Raji (cell line): Measurements from ENCODE around the gene RAD9A.

Source experiments
- POLR2A ChIP-seq: IDR thresholded peaks from 2 replicates; pipeline ENCODE4 v1.6.1; 2011; ENCODE audit warnings: low read depth, low read length, control low read depth; ENCODE audit not compliant: insufficient read depth

Gene RAD9A

DNA sequence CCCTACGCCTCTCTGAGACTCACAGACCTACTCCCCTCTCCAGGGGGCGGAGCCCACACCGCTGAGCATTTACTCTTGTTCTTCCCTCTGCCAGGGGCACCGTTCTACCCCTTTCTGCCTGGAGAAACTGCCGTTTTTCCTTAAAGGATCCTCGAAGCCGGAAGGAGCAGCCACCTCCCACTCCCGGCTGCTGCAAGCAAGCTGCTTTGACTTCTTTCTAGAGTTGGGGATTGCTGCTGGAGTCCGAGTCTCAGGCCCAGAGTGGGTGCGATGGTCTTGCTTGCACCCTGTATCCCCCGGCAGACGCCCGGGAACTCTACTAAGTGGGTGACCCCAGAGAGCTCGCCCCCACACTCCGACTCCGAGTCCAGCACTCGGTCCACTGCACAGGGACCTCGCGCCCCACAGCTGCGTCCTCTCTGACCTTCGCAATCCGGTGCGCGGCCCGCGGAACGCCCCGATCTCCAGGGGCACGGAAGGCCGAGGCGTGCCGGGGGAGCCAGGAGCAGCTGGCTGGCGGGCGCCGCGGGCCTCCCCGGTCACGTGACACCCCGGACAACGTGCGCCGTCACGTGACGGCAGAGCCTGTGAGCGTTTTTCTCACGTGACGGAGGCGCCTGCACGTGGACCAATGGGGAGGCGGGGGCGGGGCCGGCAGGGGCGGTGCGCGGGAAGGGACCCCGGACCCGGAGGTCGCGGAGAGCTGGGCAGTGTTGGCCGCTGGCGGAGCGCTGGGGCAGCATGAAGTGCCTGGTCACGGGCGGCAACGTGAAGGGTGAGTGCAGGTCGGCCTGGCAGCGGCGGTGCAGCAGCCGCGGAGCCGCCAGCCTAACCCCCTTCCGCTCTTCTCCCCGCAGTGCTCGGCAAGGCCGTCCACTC lies at the start of gene RAD9A:
Gene RAD9A, plus strand, starts transcription at position 683 of the 879 bp plus-strand sequence. Its CDS starts 59 bp downstream, at position 742.
- TF ChIP-seq POLR2A: peak; percentile 86

DNA sequence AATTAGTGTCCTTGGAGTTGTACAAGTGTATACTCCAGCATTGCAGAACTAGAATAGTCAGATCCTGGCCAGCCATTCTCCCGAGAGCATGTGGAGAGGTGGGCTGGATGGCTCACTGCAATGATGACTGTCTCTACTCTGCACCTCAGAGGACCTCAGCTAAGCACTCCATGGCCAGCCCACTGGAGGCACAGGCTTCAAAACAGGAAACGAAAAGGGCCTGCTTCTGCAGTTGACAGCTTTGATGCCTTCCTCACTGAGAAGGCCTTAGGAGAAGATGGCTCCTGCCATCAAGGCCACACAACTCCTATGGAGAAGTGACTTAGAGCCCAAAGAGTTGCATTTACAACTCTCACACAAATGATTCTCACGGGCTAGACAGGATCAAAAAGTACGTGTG lies 47.5 kb upstream of the RAD9A start:
- no peak for TF ChIP-seq POLR2A

DNA sequence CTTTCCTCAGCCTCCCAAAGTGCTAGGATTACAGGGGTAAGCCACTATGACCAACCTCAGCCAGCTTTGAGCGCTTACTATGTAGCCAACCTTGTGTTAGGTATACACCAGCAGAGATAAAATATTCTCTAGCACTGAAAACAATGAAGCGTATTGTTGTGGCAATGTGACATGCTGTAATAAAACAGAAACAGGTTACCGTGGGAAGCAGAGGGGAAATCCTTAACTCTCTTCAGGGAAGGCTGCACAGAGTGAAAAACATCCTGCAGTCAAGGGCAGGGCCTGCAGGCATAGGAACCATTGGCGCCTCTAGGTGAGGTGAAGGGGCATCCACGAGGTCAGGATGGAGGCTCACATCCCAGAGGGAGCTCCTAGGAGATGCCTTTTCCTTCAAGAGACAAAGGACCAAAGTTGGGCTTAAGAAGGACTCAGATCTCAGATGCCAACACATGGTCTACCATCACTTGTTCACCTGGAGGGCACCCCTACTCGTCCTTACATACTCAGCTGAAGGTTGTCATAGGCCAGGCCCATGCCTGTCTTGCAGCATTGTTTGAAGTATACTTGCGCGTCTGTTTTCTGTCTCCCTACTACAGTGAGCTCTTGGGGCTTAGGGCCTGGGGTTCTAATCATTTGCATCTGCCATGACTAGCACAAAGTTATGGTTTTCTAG lies 46.4 kb upstream of the RAD9A start:
- no peak for TF ChIP-seq POLR2A

DNA sequence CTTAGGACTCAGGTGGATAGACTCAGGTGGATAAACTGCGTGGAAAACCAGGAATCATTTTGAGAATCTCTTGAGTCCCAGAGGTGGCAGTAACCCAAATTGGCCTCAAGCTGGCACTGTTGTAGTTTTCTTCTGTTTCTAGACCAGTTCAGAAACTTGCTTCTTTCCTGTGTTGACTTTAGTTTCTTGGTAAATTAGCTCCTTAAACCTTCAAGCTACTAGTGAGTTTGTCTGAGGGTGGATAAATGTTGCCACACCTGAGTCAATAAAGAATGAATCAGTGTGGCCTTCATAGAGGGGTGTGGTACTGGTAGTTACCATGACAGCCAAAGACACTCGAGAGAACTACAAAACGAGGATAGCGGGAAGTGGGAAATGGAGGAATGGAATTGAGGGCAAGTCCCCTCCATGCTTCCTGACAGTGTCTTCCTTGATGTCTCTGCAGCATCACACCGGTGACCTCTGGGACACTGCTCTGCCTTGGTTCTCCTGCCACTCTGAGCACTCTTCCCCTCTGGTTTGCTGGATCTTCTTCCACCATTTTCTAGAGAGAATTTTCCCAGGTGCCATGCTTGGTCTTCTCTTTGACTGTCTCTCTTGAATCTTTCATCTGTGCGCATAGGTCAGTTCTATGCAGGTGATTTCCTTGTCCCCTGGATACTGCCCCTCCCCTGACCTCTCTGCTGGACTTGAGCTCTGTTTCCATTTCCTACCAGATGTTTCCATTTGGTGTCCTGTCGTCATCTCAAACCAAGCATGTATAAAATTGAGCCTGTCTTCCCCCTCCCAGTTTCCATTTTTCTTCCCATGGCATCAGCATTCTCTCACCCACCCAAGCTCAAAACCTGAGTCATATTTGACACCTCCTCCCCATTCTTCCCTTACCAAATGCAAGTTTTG lies 45.6 kb upstream of the RAD9A start:
- no peak for TF ChIP-seq POLR2A

DNA sequence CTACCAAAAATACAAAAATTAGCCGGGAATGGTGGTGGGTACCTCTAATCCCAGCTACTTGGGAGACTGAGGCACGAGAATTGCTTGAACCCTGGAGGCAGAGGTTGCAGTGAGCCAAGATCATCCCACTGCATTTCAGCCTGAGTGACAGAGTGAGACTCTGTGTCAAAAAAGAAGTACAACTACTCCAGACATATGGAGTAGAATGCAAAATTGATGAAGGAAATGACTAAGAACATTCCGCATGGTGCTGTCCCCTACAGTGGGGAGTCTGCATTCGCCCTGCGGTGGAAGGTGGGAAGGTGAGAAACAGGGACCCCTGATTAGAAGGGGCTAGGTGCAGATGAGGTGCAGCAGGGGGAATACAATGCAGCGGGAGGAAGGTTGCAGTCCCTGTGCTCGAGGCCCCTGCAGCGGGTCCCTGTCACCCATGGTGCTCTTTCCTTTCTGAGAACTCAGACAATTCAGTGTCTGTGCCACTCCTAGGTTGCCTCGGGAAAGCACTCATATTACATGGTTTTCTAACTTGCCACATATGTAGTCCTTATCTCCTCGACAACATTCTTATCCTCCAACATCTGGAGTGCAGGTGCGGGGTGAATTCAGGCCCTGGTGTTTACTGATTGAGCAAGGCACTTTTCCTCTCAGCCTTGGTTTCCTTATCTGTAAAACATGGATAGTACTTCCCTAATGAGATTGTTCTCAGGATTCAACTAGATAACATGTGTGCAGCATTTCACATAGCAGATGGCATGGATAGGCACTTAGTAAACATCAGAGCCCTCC lies 43.6 kb upstream of the RAD9A start:
- peak; percentile 20; the same call in 1 of the 2 replicates for TF ChIP-seq POLR2A

DNA sequence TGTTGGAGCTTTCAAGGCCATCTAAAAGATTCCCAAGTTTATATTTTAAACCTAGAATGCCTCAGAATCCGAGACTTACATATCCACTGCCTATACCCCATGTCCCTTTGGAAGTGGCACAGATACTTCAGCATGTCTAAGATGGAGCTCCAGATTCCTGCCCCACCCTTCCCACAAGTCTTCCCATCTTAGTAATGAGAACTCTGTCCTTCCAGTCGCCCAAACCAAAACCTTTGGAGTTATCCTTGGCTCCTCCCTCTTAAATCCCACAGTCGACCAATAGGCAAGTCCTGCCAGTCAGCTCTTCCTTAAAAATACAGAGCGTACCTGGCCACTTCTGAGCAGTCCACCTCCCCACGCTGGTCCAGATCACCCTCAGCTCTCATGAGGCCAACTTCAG lies 42.8 kb upstream of the RAD9A start:
- TF ChIP-seq POLR2A: no peak

DNA sequence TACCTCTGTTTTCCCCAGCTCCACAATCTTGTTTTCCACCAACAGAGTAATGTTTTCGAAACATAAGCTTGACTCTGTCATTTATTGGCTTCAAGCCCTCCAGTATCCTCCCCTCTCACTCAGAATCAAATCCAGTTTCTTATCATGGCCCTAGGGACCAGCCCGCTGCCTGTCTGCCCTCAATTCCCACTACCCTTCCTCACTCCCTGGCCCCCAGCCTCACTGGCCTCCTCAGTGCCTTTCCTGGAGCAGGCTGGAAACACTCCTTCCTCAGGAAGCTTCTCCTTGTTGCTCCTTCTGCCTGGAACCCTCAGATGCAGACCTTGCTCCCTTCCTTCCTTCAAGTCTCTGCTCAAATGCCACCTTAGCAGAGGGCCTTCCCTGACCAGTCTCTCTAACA lies 42.3 kb upstream of the RAD9A start:
- TF ChIP-seq POLR2A: peak; percentile 37; the same call in 1 of the 2 replicates

DNA sequence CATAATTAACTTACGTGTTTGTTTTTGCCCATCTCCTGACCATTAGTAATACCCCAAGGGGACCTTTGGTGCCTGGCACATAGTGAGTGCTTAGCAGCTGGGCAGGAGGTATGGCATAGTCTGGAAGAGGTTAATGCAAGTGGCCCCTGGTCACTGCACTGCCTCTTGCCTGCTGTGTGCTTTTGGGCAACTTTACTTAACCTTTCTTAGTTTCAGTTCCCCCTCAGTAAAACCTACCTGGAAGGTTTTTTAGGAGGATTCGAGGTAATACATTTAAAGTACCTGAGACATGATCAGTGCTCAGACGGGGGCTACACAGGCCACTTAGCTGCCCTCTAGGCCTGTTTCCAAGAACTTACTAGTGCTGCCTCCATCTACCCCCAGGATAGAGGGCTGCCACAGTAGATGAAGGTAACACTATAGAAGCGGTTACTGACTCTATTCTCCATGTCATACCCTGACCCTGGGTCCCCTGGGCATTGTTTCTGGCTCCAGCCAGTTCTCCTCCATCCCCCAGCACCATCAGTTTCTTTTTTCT lies 41.8 kb upstream of the RAD9A start:
- TF ChIP-seq POLR2A: peak; percentile 46; the same call in 1 of the 2 replicates

DNA sequence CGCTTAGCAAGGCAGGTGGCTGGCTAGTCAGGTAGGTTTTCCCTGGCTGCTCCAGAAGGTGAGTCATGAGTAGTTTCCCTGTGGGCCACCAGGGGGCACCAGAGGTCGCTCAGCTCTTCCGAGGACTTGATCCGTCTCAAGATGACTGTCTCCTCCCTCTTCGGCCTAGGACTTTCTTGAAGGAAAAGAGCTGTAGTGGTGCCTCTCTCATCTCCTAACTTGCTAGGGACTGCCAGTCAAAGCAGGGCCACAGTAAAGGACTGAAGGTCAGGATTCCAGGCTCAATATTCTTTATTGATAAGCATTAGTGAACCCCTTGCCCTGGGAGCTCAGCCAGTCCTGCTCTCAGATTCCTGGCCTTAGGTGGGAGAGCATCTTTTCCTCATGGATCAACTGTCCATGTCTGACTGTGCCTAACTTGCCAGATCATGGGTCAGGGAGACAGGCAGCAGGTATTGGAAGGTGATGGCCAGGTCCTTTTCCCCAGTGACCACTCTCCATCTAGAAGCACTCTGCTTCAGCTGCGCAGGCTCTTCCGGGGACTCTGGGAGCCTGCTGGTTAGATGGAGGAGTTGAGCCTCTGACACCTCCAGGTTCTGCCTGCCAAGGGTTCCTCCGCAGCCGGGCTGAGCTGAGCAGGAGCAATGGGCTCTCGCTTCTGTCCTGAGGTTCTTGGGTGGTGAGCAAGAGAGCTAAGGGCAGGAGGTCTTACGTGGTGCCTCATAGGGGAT lies 40.3 kb upstream of the RAD9A start:
- peak; percentile 59 for TF ChIP-seq POLR2A

DNA sequence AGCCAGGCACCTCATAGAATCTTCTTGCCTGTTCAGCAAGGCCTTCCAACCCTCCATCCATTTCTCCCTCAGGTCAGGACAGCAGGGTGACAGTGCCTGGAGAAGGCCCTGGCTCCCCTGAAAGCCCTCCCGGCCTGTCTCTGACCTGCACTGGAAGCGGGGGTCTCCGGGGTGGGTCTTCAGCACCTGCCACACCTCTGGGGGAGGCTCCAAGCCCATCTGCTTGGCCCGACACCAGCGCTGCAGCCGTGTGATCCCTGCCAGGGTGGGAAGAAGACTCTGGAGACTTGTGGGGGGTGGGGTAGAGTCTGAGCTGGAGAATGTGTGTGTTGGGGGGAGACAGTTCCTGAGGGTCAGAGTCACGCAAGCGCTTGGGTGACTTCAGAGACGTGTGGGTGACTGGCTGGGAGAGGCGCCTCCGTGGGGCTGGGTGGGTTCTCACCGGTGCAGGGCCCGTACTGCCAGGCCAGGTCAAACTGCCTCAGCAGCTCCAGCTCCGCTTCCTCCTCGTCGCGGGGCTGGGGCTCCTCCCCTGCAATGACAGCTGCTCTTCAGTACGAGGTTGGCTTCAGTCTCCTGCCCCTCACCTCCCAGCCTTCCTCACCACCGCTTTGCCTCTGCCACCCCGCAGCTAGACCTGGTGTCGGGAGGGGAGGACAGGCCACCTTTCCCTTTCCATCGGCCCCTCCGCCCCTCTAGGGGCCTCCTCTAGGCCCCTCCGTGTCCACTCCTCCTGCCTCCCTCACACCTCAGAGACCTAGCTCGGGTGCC lies 39.1 kb upstream of the RAD9A start:
- peak; percentile 86 for TF ChIP-seq POLR2A

DNA sequence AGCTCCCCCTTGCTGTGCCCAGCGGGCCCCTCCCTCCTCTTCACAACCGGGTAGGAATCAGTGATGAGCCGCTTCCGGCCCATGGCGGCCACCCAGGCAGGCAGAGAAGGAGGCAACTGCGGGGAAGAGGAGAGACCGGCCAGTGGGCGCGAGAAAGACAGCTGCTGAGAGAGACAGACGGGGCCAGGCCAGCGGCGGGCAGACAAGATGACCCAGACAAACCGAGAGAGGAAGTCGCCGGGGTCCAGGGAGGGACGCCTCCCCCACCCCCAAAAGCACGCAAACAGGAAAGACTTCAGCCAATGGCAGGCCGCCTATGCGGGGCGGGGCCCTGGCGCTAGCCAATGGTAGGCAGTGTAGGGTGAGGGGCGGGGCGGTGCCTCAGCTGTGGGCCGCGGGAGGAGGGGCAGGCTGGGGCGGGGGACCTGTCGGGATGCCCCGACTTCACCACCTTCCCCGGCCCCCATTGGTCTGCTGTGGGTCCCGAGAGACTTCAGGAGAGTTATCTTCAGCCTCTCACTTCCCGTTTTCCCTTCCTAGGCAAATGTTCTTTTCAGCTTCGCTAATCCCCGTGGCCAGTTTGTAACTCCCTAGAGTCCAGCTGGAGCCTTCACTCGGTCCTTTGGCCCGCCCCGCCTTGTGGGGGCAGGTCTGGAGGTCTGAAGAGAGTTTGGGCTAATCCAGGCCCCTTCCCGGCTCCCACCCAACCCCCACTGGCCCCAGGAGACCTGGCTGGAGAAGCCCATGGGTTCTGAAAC lies 38.3 kb upstream of the RAD9A start, which contains the start of gene POLD4:
Gene POLD4, minus strand, starts transcription at position 230 of the 758 bp plus-strand sequence. Its CDS starts 147 bp downstream, at position 83.
- TF ChIP-seq POLR2A: peak; percentile 72
